Stimulated activated CD4-positive, alpha-beta T cell treated with anti-CD3 and anti-CD28 coated beads, TNF-alpha, amount 100 ng/mL, for 1 hour (primary cell): ENCODE measurements around the gene ADGRL2.

Source experiments
- DNase-seq, 3 donors: peaks; one replicate each; pipeline ENCODE4 v3.0.0-alpha.2; 2020; ENCODE audit warnings: low read depth in 3 of 3, low spot score in 1 of 3

The ADGRL2 gene

GRCh38 chr1:81899214-81899821 lies 98.6 kb downstream of the ADGRL2 start:
- no peak for DNase-seq

- DNase-seq, result no peak
Measured at GRCh38 chr1:81907575-81907974, 106.8 kb downstream of the ADGRL2 start.

DNA sequence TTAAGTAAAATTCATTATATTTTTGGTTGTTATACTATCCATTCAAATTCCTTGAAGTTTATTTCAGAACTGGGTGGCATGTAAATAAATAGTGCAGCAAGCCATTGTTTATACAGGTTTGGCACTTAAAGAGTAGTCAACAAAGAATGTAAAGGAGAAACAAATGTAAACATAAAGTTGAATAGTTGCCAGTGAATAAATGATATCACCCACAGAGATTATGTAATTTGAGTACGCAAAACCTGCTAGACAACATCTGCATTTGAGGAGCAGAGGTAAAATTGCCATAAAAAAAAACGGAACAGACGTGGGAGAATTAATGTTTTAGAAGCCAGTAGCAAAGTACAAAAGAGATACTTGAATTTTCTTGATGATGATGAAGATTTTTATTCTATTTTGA lies 111.6 kb downstream of the ADGRL2 start:
- no peak for DNase-seq

DNA sequence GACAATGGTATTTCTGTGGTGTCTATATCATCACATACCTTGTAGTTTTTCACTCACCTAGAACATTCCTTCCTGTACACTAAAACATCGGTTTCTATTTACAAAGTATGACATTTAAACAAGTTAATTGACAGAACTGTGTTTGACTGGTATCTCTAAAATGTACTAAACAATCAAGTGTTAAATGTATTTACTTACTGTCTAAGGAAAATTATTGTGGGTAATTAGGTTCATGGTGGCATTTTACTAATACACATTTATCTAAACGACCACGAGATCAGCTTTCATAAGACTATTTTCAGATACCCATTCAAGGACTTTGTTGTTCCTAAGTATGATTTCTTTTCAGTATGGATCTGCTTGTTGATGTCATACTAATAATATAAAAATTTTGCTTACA lies 115.2 kb downstream of the ADGRL2 start:
- no peak for DNase-seq

GRCh38 chr1:81920245-81920740 lies 119.6 kb downstream of the ADGRL2 start:
- DNase-seq, result no peak

DNA sequence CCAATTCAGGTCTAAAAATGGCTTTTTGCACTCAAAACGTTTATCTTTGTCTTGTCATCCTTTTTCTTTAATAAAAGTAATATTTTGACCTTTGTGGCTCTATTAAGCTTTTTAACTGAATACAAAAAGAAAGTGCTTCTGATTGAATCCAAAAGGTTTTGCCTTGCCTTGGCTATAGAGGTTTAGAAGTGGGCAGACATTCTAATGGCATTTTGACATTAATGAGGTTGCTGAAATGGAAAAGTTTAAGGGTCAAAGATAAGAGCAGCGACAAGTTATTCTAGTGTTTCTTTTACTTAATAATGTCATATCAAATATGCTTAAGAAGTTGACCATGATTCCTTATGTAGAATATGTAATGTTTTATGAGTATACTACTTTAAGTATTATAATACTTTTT lies 120.2 kb downstream of the ADGRL2 start:
- no peak for DNase-seq

DNA sequence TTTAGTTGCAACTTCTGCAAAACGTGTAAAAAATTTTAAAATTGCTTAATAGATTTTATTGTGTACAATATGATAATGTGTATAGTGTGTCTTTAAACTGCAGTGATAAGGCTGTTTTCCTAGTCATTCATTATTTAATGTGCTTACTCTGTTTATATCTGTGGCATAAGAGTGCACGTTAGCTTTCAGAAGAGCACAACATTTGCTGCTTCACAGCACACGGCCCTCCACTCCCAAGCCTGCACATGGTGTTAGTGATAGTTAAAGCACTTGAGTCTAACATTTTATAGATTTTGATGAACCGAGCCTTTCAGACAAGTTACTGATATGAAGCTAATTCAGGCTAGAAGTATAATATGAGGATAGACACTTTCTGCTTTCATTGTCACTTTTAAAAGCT lies 120.6 kb downstream of the ADGRL2 start:
- DNase-seq, result no peak

DNA sequence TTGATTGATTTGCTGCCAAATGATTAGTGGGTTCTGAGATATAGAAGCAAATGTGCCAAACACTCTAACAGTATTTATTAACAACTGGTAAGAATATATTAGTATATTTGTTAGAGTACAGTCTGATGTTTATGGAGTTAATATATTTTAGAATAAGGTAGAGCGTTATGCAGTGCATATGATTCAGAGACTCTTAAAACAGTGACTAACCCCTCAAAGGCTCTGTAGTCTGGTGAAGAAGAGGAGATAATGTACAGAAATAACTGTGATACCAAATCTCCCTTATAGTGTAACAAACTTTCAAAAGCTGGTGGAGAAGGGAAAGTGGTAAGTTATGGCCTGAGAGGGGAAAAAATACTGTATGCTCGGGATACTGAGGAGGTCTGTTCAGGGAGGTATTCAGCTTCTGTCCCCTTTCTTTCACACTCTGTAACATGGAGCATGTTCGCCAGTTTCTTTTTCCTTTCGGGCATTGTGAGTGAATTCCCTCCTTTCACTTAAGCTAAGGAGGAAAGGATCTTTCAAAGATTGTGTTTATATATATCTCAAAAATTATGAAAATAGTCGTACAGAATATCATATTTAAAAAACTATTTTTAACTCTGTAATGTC lies 121.2 kb downstream of the ADGRL2 start:
- no peak for DNase-seq

DNA sequence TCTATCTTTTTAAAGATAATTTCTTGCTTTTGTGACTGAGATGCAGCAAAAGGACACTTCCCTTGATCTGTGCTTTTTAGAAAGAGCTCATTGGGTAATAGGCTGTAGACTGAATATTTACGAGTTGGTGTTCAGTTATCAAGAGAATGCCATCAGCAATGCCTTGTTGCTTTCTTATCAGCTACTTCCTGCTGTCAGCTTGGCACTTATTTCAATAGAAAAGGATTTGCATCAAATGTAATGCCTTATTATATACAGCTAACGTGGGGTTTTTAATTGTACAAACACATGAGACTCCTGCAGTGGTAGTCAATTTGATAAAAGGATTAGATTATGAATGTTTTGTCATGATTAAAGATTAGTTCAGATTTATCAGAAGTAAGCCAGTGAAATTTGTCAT lies 122.2 kb downstream of the ADGRL2 start:
- DNase-seq, result no peak

GRCh38 chr1:81929106-81929505 lies 128.4 kb downstream of the ADGRL2 start:
- DNase-seq, result no peak

DNA sequence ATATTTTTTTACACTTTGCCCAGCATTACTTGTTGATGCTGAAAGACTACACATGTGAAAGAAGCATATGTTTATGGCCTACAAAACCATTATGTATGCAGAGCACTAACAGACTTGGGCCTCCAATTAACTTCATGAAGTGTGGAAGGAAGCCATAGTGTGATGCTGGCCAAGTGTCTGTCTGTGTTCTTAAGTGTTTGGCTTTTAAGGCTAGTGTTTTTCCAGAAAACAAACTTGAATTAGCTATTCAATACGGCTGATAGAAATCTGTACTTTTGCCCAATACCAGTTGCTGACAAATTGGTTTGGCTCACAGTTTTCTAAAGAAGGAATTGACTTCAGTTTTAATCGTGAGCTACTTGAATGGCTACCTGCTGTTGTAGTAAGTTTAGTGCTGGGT lies 136.1 kb downstream of the ADGRL2 start:
- no peak for DNase-seq

- no peak for DNase-seq
Measured at GRCh38 chr1:81937791-81938450, 137.2 kb downstream of the ADGRL2 start.

DNA sequence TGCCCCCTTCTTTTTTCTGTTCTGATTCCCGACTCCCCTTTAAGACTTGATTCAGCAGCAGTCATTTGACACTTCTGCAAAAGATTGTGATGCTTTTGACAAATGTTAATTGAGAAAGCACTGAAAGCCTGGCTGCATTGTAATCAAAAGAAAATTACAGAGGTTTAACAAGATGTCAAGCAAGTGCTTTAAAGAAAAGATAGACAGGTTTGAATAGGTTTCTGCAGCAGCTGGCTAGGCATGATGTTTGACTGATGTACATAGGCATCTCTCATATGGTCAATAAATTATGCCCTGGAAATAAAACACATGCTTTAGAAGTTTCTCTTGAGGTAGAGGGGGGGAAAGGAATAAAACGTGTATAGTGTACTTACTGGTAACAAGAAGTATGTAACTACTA lies 147.8 kb downstream of the ADGRL2 start:
- no peak for DNase-seq

GRCh38 chr1:81949421-81949820 lies 148.7 kb downstream of the ADGRL2 start:
- no peak for DNase-seq

DNA sequence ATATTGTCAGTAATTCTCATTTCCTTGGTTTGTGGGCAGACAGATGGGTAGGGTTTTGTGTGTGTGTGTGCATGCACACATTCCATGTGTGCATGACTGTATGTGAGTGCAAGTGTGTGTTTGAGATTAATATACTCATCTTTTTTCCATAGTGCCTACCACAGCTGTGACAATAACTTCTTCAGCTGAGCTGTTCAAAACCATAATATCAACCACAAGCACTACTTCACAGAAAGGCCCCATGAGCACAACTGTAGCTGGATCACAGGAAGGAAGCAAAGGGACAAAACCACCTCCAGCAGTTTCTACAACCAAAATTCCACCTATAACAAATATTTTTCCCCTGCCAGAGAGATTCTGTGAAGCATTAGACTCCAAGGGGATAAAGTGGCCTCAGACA lies 149.3 kb downstream of the ADGRL2 start:
- DNase-seq, result no peak

GRCh38 chr1:81950591-81951244 lies 150.0 kb downstream of the ADGRL2 start:
- DNase-seq, result no peak

DNA sequence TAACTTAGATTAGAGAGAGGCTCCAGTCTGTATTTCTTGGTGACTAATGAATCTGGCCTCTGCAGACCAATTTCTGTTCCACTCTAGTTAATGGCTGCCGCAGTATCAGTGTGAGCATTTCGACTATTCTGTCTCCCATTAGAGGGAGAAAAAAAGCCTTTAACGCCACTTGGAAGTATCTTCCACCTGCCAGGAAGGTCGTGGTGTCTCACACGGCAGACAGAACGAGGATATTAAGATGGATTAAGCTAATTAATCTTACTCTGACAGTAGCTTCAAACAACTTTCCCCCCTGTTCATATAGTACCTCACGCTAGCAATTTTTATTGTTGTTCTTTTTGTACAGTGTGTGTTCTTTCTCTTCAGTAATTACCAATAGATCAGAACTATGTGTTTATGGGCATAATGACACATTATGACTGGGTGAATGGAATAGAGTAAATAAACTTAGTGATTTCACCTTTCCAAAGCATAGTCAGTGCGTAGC lies 153.8 kb downstream of the ADGRL2 start:
- DNase-seq, result no peak

GRCh38 chr1:81967951-81968350 lies 167.2 kb downstream of the ADGRL2 start:
- no peak for DNase-seq

- DNase-seq, result no peak
Measured at GRCh38 chr1:81970416-81970815, 169.7 kb downstream of the ADGRL2 start.

- DNase-seq, result no peak
Measured at GRCh38 chr1:81974222-81974841, 173.6 kb downstream of the ADGRL2 start.

DNA sequence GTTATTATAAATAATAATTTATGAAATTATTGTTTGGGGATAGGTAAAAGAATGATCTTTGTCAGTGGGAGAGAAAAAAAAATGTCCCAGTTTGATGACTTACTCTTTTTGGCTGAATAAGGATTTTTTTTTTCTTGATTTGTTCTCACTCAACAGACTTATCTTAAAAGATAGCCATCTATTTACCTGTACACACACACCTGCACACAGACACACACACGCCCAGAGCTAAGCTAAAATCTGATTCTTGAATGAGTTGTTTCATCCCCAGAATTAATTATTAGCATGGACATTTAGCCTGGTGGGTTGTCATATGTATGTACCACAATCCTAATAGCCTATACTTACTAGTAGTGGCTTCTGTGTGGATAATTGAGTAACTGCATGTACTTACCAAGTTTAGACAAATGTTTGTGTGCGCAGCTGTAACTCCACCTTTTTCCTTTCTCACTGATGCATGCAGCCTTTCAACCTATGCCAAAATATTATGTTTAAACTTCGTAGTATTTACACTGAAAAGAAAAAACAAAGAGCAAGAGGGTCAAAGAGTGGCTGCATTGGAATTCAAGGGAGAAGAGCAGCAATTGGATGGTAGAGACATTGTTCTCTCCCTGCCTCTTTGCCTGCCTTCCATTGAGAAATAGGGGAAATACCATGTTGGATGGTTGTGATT lies 174.3 kb downstream of the ADGRL2 start:
- no peak for DNase-seq
